Measurements from ENCODE around the gene ADGRD1.

The ADGRD1 gene

GRCh38 chr12:130938186-130938585 lies 15.5 kb upstream of the ADGRD1 start:
- DNase-seq: no peak

- DNase-seq: no peak
These were observed 8.8 kb upstream of the ADGRD1 start for GRCh38 chr12:130944878-130945277.

GRCh38 chr12:130945786-130946492 lies 7.8 kb upstream of the ADGRD1 start:
- DNase-seq: no peak

GRCh38 chr12:130947028-130947613 lies 6.6 kb upstream of the ADGRD1 start:
- DNase-seq: no peak

GRCh38 chr12:130948136-130948535 lies 5.6 kb upstream of the ADGRD1 start:
- DNase-seq: no peak

GRCh38 chr12:130948751-130949150 lies 5.0 kb upstream of the ADGRD1 start:
- DNase-seq: no peak

GRCh38 chr12:130949806-130950205 lies 3.9 kb upstream of the ADGRD1 start:
- no peak for DNase-seq

GRCh38 chr12:130951636-130952035 lies 2.1 kb upstream of the ADGRD1 start:
- no peak for DNase-seq

GRCh38 chr12:130952171-130952954 lies 1.3 kb upstream of the ADGRD1 start:
- no peak for DNase-seq

- no peak for DNase-seq
These were observed 781 bp downstream of the ADGRD1 start for GRCh38 chr12:130954544-130954831.

GRCh38 chr12:130955238-130955816 lies 1.6 kb downstream of the ADGRD1 start:
- no peak for DNase-seq

- no peak for DNase-seq
These were observed 2.3 kb downstream of the ADGRD1 start for GRCh38 chr12:130956009-130956408.

GRCh38 chr12:130956456-130957303 lies 3.0 kb downstream of the ADGRD1 start:
- no peak for DNase-seq

- DNase-seq: no peak
These were observed 3.6 kb downstream of the ADGRD1 start for GRCh38 chr12:130957304-130957621.

GRCh38 chr12:130958557-130959140 lies 4.9 kb downstream of the ADGRD1 start:
- DNase-seq: no peak

- DNase-seq: no peak
These were observed 5.9 kb downstream of the ADGRD1 start for GRCh38 chr12:130959632-130960031.

- no peak for DNase-seq
These were observed 6.4 kb downstream of the ADGRD1 start for GRCh38 chr12:130960058-130960457.

- DNase-seq: no peak
These were observed 7.1 kb downstream of the ADGRD1 start for GRCh38 chr12:130960787-130961186.

- DNase-seq: no peak
These were observed 8.3 kb downstream of the ADGRD1 start for GRCh38 chr12:130961921-130962451.

- no peak for DNase-seq
These were observed 11.5 kb downstream of the ADGRD1 start for GRCh38 chr12:130965214-130965613.

GRCh38 chr12:130965668-130966067 lies 12.0 kb downstream of the ADGRD1 start:
- no peak for DNase-seq

- DNase-seq: no peak
These were observed 12.8 kb downstream of the ADGRD1 start for GRCh38 chr12:130966443-130967030.
